Ascending aorta (tissue), 2 donors: ENCODE data around the gene CD247. TPM values are rescaled to one million over a fixed set of nuclear protein-coding genes. Genes with fewer than 3 reads are reported as not detected.

Source experiments
- DNase-seq, 2 donors: peaks; one replicate each; pipeline ENCODE4 v3.0.0-alpha.2; 2019; ENCODE audit warnings: low spot score in 2 of 2
- H3K27ac ChIP-seq, 2 donors: fragments of 200-600 bp; sonication (generic); one replicate each; pipeline ENCODE4 v1.5.1; 2016 to 2017; ENCODE audit warnings: mild to moderate bottlenecking in 1 of 2
- H3K27me3 ChIP-seq: fragments of 200-600 bp; sonication (generic); one replicate; pipeline ENCODE4 v1.5.1; 2017
- H3K36me3 ChIP-seq, 2 donors: fragments of 200-600 bp; sonication (generic); one replicate each; pipeline ENCODE4 v1.5.1; 2016
- H3K4me1 ChIP-seq, 2 donors: fragments of 200-600 bp; sonication (generic); one replicate each; pipeline ENCODE4 v1.5.1; 2016 to 2017; ENCODE audit warnings: mild to moderate bottlenecking in 1 of 2
- H3K4me3 ChIP-seq, 2 donors: fragments of 200-600 bp; sonication (generic); one replicate each; pipeline ENCODE4 v1.5.1; 2016 to 2017; ENCODE audit warnings: mild to moderate bottlenecking in 1 of 2
- H3K9me3 ChIP-seq, 2 donors: fragments of 200-600 bp; sonication (generic); one replicate each; pipeline ENCODE4 v1.5.1; 2016
- intact Hi-C: fragments of 100-400 bp; cut with DNase I; formaldehyde crosslinking; loops from one replicate; pipeline ENCODE4 v1.15.1; 2023
- total RNA-seq: library from RNA; depleted of rRNA; stranded (reverse); fragments of >200 nt; gene quantifications from one replicate; pipeline ENCODE4 v1.1.0, GENCODE V29; 2016
- TF ChIP-seq, protein P1 (sequence below), 3 experiments: fragments of 200-600 bp in 2 of 3; fragments of 450-650 bp in 1 of 3; sonication (generic) in 2 of 3; IDR thresholded peaks; one replicate each; pipeline ENCODE4 v1.5.1; 2016 to 2019; ENCODE audit warnings: antibody characterized with exemption in 3 of 3, mild to moderate bottlenecking in 1 of 3, moderate library complexity in 1 of 3

The CD247 gene
- total RNA-seq, 1 donor from 2014 or later = 3.7 TPM

DNA sequence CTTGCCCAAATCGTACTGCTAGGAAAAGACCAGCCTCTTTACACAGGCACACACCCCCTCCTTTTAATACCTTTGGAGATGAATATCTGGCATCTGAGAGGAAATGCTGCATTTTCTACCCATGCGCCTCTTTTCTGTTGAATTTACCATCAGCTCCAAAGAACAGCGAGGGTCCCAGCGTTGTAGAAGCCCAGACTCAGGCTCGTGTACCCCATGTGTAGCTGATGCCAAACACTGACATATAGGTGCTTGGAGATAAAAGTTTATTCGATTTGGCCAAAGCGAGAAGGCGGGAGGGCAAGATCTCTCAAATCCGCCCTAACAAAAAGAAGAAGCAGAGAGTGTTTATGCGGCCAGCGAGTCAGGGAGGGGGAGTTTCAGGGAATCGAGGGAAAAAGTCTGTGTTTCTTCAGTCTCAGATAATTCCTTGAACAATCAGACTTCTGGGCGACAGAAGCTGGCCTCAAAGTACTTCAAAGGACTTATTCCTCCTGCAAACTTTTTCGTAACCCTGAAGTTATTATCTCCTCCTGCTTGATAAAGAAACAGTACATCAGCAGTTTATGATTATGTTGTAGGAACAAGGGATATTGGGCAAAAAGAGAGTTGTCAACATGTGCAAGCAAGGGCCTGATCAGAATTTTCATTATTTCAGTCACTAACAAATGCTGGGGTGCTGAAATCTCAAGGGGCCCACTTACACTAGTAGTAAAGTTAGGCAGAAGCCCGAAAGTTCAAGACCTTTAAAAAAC, 35.9 kb upstream of the CD247 start:
- Histone ChIP-seq H3K9me3 (no peaks in the 10 kb centered on the region), H3K27ac (peak overlapping the region; percentile 74 to 80), H3K4me1 (peaks cover 0 to 7% of the 10 kb centered on the region in 2 donors), H3K4me3 (peak overlapping the region; percentile 77 to 85), H3K36me3 (no peaks in the 10 kb centered on the region), H3K27me3 (no peaks in the 10 kb centered on the region)
- no peak for DNase-seq
- intact Hi-C loops = loop anchor here (5.0 to 10.0 kb wide), 5 partner anchors 97 to 1931 kb away; partner anchors contain the start of genes POU2F1, SFT2D2 and SLC19A2
- TF ChIP-seq, protein P1, sequence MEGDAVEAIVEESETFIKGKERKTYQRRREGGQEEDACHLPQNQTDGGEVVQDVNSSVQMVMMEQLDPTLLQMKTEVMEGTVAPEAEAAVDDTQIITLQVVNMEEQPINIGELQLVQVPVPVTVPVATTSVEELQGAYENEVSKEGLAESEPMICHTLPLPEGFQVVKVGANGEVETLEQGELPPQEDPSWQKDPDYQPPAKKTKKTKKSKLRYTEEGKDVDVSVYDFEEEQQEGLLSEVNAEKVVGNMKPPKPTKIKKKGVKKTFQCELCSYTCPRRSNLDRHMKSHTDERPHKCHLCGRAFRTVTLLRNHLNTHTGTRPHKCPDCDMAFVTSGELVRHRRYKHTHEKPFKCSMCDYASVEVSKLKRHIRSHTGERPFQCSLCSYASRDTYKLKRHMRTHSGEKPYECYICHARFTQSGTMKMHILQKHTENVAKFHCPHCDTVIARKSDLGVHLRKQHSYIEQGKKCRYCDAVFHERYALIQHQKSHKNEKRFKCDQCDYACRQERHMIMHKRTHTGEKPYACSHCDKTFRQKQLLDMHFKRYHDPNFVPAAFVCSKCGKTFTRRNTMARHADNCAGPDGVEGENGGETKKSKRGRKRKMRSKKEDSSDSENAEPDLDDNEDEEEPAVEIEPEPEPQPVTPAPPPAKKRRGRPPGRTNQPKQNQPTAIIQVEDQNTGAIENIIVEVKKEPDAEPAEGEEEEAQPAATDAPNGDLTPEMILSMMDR (IDR thresholded peaks at IDR 0.05) = no peak

DNA sequence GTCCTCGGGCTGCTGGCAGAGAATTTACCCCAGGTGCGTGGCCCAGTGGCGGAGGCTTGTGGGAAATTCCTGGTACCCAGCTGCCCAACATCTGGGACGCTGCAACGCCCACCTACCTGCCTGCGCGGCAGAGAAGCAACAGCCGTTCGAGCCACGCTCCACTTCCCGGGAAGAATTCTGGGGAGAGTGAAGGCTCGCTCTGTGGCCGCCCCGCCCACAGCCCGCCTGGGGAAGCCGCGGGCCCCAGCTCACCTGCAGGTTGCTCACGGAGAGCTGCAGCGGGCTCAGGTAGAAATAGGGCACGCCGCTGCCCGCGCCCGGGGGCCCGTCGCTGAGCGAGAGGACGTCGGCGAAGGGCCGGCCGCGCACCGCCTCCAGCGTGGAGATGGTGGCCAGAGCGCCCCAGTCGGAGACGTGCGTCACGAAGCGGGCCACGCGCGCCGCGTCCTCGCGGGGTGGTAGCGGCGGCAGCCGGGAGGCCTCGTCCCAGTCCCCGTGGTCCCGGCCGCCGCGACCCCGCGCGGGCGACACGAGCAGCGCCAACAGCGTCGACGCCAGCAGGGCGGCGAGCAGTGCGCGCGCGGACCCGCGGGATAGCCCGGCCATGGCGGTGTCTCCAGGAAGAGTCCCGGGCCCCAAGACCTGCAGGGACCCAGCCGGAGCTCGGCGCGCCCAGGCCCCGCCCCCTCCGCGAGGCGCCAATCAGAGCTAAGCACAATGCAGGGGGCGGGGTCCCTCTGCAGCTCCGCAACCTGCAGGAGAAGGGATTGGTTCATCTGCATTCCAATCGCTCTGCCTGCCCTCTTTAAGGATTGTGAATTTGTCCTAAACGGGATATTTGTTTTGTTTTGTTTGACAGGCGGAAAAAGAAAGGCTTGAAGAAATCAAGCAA, 35.1 kb upstream of the CD247 start, which contains the start of gene CREG1:
TSS of gene CREG1 (minus strand) at position 627 of the 892 bp plus-strand sequence.
- peak within 1 kb of the TSS; percentile 77 to 85 for H3K4me3 ChIP-seq
- H3K27ac ChIP-seq = peak within 1 kb of the TSS; percentile 74 to 80
- no peaks in the 10 kb centered on the region for H3K36me3 ChIP-seq
- DNase-seq = peak; percentile 76 to 96
- H3K9me3 ChIP-seq = no peaks in the 10 kb centered on the region
- TF ChIP-seq, protein P1 (IDR thresholded peaks at IDR 0.05) = no peak
- intact Hi-C loops = loop anchor here (1.0 to 10.0 kb wide), 7 partner anchors 96 to 1931 kb away; partner anchors contain the start of genes POGK, POU2F1, SFT2D2 and SLC19A2
- peaks cover 0 to 7% of the 10 kb centered on the region in 2 donors for H3K4me1 ChIP-seq
- no peaks in the 10 kb centered on the region for H3K27me3 ChIP-seq

DNA sequence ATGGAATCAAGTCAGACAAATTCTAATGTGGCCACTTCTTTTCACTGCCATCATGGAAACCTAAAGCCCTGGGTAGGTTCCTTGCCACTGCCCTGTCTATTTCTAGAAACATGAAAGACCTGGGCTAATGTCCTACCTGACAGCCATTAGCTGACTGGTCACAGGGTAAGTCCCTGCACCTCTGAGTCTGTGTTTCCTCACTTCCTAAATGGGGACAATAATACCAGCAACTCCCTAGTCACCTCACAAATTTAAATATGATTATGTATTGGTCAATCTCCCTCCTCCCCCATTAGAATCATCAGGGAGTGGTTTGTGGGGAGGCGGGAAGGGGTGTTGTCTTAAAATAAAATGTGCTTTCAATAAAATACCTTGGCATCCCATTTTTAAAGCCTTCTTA, 33.0 kb upstream of the CD247 start:
- Histone ChIP-seq H3K4me1 (peaks cover 0 to 10% of the 10 kb centered on the region in 2 donors), H3K4me3 (no peak overlapping the region), H3K27ac (peak overlapping the region in 1 of 2 donors; percentile 25), H3K36me3 (peaks cover 3 to 5% of the 10 kb centered on the region in 2 donors), H3K9me3 (no peaks in the 10 kb centered on the region), H3K27me3 (no peaks in the 10 kb centered on the region)
- intact Hi-C loops = loop anchor here (5.0 to 10.0 kb wide), 5 partner anchors 94 to 1933 kb away; partner anchors contain the start of genes POU2F1, SFT2D2 and SLC19A2
- DNase-seq = no peak
- TF ChIP-seq, protein P1 (IDR thresholded peaks at IDR 0.05) = no peak

DNA sequence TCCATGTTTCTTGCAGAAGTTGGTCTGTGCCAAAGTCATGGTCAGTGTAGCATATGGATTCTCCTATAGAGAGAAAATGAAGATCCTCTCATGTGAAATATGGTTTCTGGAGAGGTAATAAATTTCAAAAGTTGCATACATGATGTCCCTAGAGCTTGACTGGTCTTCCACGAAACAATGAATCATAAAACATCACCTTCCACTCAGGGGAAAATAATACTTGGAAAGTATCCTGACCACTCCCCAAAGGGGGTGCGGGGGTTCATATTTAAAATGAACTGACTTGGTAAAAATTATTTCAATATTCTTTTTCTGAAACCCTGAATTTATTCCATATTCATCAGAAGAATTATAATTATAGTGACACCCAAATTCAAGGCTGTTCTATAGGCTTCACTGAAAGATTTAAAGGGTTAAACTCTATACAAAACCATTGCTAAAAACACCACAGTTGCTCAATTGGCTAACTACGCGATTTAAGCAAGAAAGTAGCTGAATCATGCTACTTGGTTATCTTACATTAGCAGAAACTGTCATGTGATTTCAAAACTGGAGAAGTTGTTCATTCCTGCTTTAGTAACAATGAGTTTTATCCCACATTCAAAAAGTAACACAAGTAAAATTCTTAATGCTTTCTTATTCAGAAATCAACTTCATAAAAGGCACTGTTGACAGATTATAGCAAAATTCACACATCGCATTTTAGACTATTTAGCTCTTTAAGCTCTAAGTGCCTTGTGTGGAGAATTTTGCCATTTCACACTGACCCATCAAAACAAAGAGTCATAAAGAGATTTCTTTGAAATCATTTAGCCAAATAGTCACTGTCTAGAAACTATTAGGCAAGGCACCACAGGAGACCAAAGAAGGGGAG, 30.0 kb upstream of the CD247 start:
- H3K9me3 ChIP-seq = no peaks in the 10 kb centered on the region
- no peak for DNase-seq
- TF ChIP-seq, protein P1 (IDR thresholded peaks at IDR 0.05) = no peak
- H3K4me3 ChIP-seq = no peak overlapping the region
- H3K36me3 ChIP-seq = peaks cover 12 to 33% of the 10 kb centered on the region in 2 donors
- intact Hi-C loops = no loop called here
- H3K27ac ChIP-seq = peak overlapping the region; percentile 23 to 59
- H3K4me1 ChIP-seq = peaks cover 0 to 8% of the 10 kb centered on the region in 2 donors
- no peaks in the 10 kb centered on the region for H3K27me3 ChIP-seq

DNA sequence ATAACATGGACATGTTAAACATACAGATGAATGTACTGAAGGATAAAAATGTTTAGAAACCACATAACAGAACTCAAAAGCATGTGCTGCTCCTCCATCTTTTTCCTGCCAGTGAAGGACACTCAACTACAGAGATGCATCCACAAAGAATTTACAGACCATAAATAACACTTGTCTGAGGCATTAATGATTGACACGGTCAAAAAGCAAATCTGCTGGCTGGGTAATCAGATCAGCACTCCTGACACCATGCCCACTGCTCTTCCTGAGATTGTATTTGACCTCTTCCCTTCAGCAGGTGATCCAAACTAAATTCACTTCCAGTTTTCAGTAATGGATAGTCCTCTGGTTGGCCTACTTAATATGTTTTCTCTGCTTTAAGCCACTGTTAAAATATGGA, 28.6 kb upstream of the CD247 start:
- TF ChIP-seq, protein P1 (IDR thresholded peaks at IDR 0.05) = no peak
- no peaks in the 10 kb centered on the region for H3K27me3 ChIP-seq
- peaks cover 15 to 38% of the 10 kb centered on the region in 2 donors for H3K36me3 ChIP-seq
- no peak overlapping the region for H3K4me3 ChIP-seq
- H3K27ac ChIP-seq = no peak overlapping the region
- DNase-seq = no peak
- H3K9me3 ChIP-seq = no peaks in the 10 kb centered on the region
- intact Hi-C loops = no loop called here
- H3K4me1 ChIP-seq = peaks cover 0 to 4% of the 10 kb centered on the region in 2 donors
